Gastroesophageal sphincter (tissue), 4 donors: Measurements from ENCODE around the gene IRF2. TPM values are rescaled to one million over a fixed set of nuclear protein-coding genes. Genes with fewer than 3 reads are reported as not detected.

Source experiments
- ATAC-seq: fragments of 150-250 bp; one replicate; pipeline ENCODE4 v1.9.1; 2016; ENCODE audit warnings: mild to moderate bottlenecking, moderate library complexity
- H3K27ac ChIP-seq, 4 donors: fragments of 200-600 bp; sonication (generic) in 3 of 4; 1 replicate in 3 of 4; 2 replicates in 1 of 4; pipeline ENCODE4 v1.5.1; 2016 to 2019
- H3K27me3 ChIP-seq: fragments of 200-600 bp; sonication (generic); one replicate; pipeline ENCODE4 v1.5.1; 2019
- H3K36me3 ChIP-seq, 2 donors: fragments of 200-600 bp; sonication (generic); one replicate each; pipeline ENCODE4 v1.5.1; 2019; ENCODE audit warnings: control low read depth in 1 of 2
- H3K4me1 ChIP-seq, 3 donors: fragments of 200-600 bp; sonication (generic); 1 replicate in 2 of 3; 2 replicates in 1 of 3; pipeline ENCODE4 v1.5.1; 2016 to 2019; ENCODE audit warnings: control low read depth in 2 of 3
- H3K4me3 ChIP-seq, 2 donors: fragments of 200-600 bp; sonication (generic); one replicate each; pipeline ENCODE4 v1.5.1; 2019; ENCODE audit warnings: mild to moderate bottlenecking in 1 of 2, moderate library complexity in 1 of 2
- H3K9me3 ChIP-seq, 3 donors: fragments of 200-600 bp; sonication (generic); one replicate each; pipeline ENCODE4 v1.5.1; 2017 to 2019; ENCODE audit warnings: control low read depth in 2 of 3
- EP300 ChIP-seq: sonication (generic); formaldehyde crosslinking; IDR thresholded peaks from one replicate; pipeline ENCODE4 v1.6.1; 2017; ENCODE audit warnings: antibody characterized with exemption, mild to moderate bottlenecking
- POLR2A ChIP-seq, 2 donors: fragments of 450-650 bp; IDR thresholded peaks; one replicate each; pipeline ENCODE4 v1.6.1; 2017; ENCODE audit warnings: antibody characterized with exemption in 2 of 2, mild to moderate bottlenecking in 2 of 2, moderate library complexity in 1 of 2
- POLR2AphosphoS5 ChIP-seq: sonication (generic); formaldehyde crosslinking; IDR thresholded peaks from one replicate; pipeline ENCODE4 v1.6.1; 2017; ENCODE audit warnings: antibody characterized with exemption
- WGBS, 2 donors: methylation state at CpG; one replicate each; pipeline ENCODE4 v1.1.5; 2018; ENCODE audit warnings: low coverage in 1 of 2; 5-methylcytosine and 5-hydroxymethylcytosine counted together
- total RNA-seq, 4 donors: library from RNA; depleted of rRNA; stranded (reverse); fragments of >200 nt; gene quantifications; one replicate each; pipeline ENCODE4 v1.1.0, GENCODE V29; 2016
- TF ChIP-seq, protein P1 (sequence below), 4 experiments: fragments of 200-600 bp in 2 of 4; fragments of 450-650 bp in 2 of 4; sonication (generic) in 1 of 4; IDR thresholded peaks; one replicate each; pipeline ENCODE4 v1.5.1; 2017 to 2019; ENCODE audit warnings: antibody characterized with exemption in 4 of 4, mild to moderate bottlenecking in 2 of 4, moderate library complexity in 2 of 4

The IRF2 gene
- total RNA-seq, 4 donors from 2014 or later: 34.1 to 41.7 (median 35.4) TPM

DNA sequence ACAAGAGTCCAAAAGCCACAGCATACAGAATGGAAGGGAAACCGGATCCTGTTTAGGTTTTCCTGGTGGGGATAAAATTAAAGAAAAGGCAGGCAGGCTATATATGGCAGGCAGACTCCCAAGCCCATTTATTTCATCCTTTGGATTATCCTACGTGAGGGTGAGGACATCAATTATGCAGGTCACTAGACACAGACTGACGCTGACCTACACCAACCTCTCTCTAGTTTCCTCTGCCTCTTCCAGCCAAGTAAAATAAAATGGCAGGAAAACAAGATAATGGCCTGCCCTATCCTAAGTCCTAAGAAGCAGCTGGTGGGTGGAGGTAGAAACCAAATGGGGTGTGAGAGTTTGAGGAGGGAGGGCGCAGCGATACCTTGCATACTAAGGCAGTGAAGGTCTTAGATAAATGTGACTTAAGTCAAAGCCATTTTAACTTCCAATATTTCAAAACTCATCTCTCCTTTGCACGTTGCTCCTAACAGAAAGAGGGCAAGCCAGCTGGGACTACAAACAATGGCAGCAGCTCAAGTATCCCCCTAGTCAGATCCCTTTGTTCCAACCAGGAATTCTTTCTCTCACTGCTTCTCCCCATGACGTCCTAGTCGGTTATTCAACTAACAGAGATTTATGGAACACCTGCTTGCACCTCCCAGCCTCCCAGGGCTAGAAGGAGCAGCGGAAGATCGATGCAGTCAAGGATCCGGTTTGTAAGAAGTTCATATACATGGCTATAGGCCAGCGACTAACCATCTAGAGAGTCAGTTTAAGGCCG lies 72.8 kb downstream of the IRF2 start:
- Histone ChIP-seq H3K4me3 (no peak overlapping the region), H3K4me1 (peaks cover 0 to 51% (median 0%) of the 10 kb centered on the region in 3 donors), H3K9me3 (no peaks in the 10 kb centered on the region), H3K27ac (peak overlapping the region in 1 of 4 donors; percentile 46), H3K27me3 (no peaks in the 10 kb centered on the region), H3K36me3 (peaks cover 0 to 98% of the 10 kb centered on the region in 2 donors)
- no peak for TF ChIP-seq EP300
- ATAC-seq: no peak
- WGBS, 2 donors: 70 to 80% methylated on average over 8 to 12 of the region's 13 CpGs

DNA sequence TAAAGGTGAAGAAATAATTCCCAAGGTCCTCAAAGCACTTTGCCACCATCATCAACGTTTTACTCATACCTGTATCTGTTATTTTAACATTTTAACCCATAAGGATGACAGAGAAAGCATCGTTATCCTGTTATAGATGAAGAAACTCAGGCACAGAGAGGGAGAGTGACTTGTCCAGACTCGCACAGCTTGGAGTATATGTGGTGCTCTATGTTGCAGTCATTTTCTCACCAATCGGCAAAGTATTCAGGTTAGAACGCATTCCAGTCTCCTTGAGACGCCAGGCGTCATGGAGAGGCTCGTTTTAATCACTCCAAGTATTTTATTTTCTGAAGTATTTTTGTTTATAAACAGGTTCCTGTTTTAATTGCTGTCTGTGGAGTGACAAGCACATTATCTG lies 73.5 kb downstream of the IRF2 start:
- TF ChIP-seq POLR2A (IDR thresholded peaks at IDR 0.05): no peak
- TF ChIP-seq EP300: no peak
- TF ChIP-seq POLR2AphosphoS5: no peak
- TF ChIP-seq, protein P1, sequence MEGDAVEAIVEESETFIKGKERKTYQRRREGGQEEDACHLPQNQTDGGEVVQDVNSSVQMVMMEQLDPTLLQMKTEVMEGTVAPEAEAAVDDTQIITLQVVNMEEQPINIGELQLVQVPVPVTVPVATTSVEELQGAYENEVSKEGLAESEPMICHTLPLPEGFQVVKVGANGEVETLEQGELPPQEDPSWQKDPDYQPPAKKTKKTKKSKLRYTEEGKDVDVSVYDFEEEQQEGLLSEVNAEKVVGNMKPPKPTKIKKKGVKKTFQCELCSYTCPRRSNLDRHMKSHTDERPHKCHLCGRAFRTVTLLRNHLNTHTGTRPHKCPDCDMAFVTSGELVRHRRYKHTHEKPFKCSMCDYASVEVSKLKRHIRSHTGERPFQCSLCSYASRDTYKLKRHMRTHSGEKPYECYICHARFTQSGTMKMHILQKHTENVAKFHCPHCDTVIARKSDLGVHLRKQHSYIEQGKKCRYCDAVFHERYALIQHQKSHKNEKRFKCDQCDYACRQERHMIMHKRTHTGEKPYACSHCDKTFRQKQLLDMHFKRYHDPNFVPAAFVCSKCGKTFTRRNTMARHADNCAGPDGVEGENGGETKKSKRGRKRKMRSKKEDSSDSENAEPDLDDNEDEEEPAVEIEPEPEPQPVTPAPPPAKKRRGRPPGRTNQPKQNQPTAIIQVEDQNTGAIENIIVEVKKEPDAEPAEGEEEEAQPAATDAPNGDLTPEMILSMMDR (IDR thresholded peaks at IDR 0.05): no peak
- ATAC-seq: peak; percentile 7
- Histone ChIP-seq H3K27ac (peak overlapping the region in 2 of 4 donors; percentile 10 to 46), H3K9me3 (no peaks in the 10 kb centered on the region), H3K4me3 (no peak overlapping the region), H3K36me3 (peaks cover 0 to 97% of the 10 kb centered on the region in 2 donors), H3K27me3 (no peaks in the 10 kb centered on the region), H3K4me1 (peaks cover 0 to 50% (median 0%) of the 10 kb centered on the region in 3 donors)
- WGBS, 2 donors: 87 to 89% methylated on average over 5 to 8 of the region's 8 CpGs

DNA sequence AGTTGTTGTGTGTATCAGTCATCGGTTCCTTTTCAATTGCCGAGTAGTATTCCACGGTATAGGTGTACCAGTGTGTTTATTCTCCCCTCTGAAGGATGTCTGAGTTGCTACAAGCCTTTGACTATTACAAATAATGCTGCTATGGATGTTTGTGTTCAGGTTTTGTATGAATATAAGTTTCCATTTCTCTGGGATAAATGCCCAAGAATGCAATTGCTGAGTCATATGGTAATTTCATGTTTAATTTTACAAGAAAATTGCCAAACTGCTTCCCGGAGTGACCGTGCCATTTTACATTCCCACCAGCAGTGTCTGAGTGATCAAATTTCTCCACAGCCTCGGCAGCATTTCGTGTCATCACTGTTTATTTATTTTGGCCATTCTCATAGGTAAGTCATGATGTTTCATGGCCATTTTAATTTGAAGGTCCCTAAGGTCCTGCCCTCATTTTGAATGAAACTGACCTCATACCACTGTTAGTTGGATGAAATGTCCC lies 73.9 kb downstream of the IRF2 start:
- ATAC-seq: peak; percentile 73
- 41 to 42% methylated on average over 7 of the region's 7 CpGs for WGBS, 2 donors
- H3K9me3 ChIP-seq: no peaks in the 10 kb centered on the region
- H3K4me1 ChIP-seq: peaks cover 0 to 55% (median 0%) of the 10 kb centered on the region in 3 donors
- H3K27me3 ChIP-seq: no peaks in the 10 kb centered on the region
- peaks cover 0 to 97% of the 10 kb centered on the region in 2 donors for H3K36me3 ChIP-seq
- TF ChIP-seq EP300 (no peak), POLR2A (IDR thresholded peaks at IDR 0.05) (no peak), POLR2AphosphoS5 (peak; percentile 72)
- TF ChIP-seq, protein P1 (IDR thresholded peaks at IDR 0.05): peak in 2 of 4 experiments; percentile 21 to 23
- no peak overlapping the region for H3K4me3 ChIP-seq
- peak overlapping the region in 2 of 4 donors; percentile 10 to 46 for H3K27ac ChIP-seq

DNA sequence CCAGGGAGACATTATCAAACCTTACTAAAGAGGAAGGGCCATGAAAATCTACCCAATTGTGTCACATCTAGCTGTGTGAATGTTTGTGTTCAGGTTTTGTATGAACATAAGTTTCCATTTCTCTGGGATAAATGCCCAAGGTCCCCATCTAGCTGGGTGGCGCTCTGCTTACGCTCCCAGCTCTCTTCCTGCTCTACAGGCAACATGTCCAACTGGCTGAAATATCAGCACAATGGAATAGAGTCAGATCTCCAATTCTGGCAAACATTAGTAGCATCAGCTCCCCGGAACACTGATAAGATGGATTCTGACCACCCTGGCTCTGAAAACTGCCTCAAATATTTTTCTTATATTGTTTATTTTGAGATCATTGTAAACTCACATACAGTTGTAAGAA lies 74.8 kb downstream of the IRF2 start:
- Histone ChIP-seq H3K36me3 (peaks cover 0 to 95% of the 10 kb centered on the region in 2 donors), H3K9me3 (no peaks in the 10 kb centered on the region), H3K4me1 (peaks cover 0 to 58% (median 0%) of the 10 kb centered on the region in 3 donors), H3K4me3 (no peak overlapping the region), H3K27ac (no peak overlapping the region), H3K27me3 (no peaks in the 10 kb centered on the region)
- WGBS, 2 donors: 79 to 100% methylated on average over 1 of the region's 3 CpGs
- no peak for ATAC-seq
- TF ChIP-seq POLR2AphosphoS5 (no peak), POLR2A (IDR thresholded peaks at IDR 0.05) (no peak), EP300 (no peak)
- TF ChIP-seq, protein P1 (IDR thresholded peaks at IDR 0.05): no peak

DNA sequence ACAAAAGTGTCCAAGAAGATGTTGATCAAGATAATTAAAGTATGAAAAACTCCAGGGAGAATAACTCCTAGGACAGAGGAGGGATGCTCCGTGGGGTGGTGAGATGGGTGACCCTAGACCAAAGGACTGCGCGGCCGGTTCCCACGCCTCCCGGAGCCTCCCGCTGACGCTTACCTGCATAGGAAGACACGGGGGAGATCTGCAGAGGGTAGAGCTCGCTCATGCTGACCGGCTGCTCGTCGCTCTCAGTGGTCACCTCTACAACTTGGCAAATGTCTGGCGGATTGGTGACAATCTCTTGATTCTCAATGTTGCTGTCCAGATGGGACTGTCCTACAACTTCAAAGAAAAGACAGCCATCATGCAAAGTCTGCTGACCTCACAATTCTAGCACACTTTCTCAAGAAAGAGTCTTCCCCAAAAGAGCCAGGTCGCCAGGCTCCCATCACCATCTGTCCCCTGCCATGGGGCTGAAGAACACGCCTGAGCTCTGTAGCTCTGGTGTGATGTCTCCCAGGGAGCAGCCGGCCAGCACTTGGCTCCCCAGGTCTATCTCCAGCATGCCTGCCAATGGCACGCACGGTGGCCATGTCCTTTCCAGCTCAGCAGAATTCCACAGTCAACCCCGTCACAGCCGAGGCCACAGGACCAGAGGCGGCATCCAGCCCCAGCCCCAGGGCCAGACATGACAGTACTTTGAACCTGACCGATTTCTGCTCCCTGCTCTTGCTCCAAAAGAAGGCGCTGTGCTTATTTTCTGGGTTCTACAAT lies 75.4 kb downstream of the IRF2 start:
- no peak for ATAC-seq
- H3K9me3 ChIP-seq: no peaks in the 10 kb centered on the region
- WGBS, 2 donors: 86 to 99% methylated on average over 1 to 12 of the region's 24 CpGs
- no peak overlapping the region for H3K27ac ChIP-seq
- TF ChIP-seq, protein P1 (IDR thresholded peaks at IDR 0.05): no peak
- TF ChIP-seq EP300: no peak
- no peak for TF ChIP-seq POLR2AphosphoS5
- no peak for TF ChIP-seq POLR2A (IDR thresholded peaks at IDR 0.05)
- no peaks in the 10 kb centered on the region for H3K27me3 ChIP-seq
- H3K36me3 ChIP-seq: peaks cover 0 to 95% of the 10 kb centered on the region in 2 donors
- no peak overlapping the region for H3K4me3 ChIP-seq
- peaks cover 0 to 60% (median 0%) of the 10 kb centered on the region in 3 donors for H3K4me1 ChIP-seq
